Right renal pelvis (tissue), 4 donors: ENCODE results near the gene PMFBP1. TPM values are rescaled to one million over a fixed set of nuclear protein-coding genes. Genes with fewer than 3 reads are reported as not detected.

ENCODE experiments used
- polyA plus RNA-seq, 4 donors: library from polyadenylated mRNA; unstranded; fragments of 120-200 nt; gene quantifications; one replicate each; pipeline ENCODE4 v1.2.1, GENCODE V29; 2013; ENCODE audit not compliant: insufficient read length in 4 of 4

PMFBP1 gene
- polyA plus RNA-seq, 4 donors, result 3.2 to 3.8 (median 3.4) TPM

Other genes starting within 250 kb of the PMFBP1 start
- gene PKD1L3, start 171.8 kb downstream of the PMFBP1 start, polyA plus RNA-seq, result under 1 TPM; 0.06 to 0.13 (median 0.09) TPM
- 10 to 100 TPM; 13.0 to 15.2 (median 14.2) TPM for gene DHODH, start 163.4 kb downstream of the PMFBP1 start, polyA plus RNA-seq
- gene HP, start 117.7 kb downstream of the PMFBP1 start, polyA plus RNA-seq, result 1 to 10 TPM in 1 of 4 donors, under 1 TPM in 3; 0.37 to 1.3 (median 0.56) TPM
- 1 to 10 TPM in 1 of 4 donors, under 1 TPM in 1, not detected in 2; 0.08 to 3.1 TPM for gene HPR, start 108.9 kb downstream of the PMFBP1 start, polyA plus RNA-seq
- gene TXNL4B, start 78.5 kb downstream of the PMFBP1 start, polyA plus RNA-seq, result 10 to 100 TPM; 18.9 to 21.7 (median 20.7) TPM
- 10 to 100 TPM; 61.3 to 70.3 (median 63.3) TPM for gene DHX38, start 78.3 kb downstream of the PMFBP1 start, polyA plus RNA-seq